ENCODE results near the gene TLE1.

DNA sequence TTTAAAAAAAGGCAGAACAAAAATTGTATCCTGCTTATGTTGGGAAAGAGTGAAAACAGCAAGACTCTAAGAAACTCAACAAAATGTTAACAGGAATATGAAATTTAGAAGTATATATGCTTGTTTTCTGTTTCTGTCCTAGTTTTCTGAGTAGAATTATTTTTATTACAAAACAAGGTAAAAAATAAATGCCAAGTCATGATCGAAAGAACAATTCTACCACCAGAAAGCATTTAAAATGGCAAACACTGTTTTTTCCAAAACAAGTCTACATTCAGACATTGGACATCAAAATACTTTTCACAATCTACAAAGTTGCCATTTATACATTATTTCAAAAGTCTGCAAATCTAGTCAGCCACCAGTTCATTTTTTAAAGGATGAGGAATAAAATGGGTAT, 102.6 kb downstream of the TLE1 start:
- TF ChIP-seq, protein P1, sequence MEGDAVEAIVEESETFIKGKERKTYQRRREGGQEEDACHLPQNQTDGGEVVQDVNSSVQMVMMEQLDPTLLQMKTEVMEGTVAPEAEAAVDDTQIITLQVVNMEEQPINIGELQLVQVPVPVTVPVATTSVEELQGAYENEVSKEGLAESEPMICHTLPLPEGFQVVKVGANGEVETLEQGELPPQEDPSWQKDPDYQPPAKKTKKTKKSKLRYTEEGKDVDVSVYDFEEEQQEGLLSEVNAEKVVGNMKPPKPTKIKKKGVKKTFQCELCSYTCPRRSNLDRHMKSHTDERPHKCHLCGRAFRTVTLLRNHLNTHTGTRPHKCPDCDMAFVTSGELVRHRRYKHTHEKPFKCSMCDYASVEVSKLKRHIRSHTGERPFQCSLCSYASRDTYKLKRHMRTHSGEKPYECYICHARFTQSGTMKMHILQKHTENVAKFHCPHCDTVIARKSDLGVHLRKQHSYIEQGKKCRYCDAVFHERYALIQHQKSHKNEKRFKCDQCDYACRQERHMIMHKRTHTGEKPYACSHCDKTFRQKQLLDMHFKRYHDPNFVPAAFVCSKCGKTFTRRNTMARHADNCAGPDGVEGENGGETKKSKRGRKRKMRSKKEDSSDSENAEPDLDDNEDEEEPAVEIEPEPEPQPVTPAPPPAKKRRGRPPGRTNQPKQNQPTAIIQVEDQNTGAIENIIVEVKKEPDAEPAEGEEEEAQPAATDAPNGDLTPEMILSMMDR (conservative IDR thresholded peaks at IDR 0.05): no peak
- no peak for TF ChIP-seq ZFX (IDR thresholded peaks at IDR 0.05)
